Measurements from ENCODE around the gene ICE2. TPM values are rescaled to one million over a fixed set of nuclear protein-coding genes. Genes with fewer than 3 reads are reported as not detected.

The ICE2 gene
- total and polyA plus RNA-seq, 2 of the 4 experiments (the other 2 are of a cell fraction) = 14.7 to 21.1 TPM

DNA sequence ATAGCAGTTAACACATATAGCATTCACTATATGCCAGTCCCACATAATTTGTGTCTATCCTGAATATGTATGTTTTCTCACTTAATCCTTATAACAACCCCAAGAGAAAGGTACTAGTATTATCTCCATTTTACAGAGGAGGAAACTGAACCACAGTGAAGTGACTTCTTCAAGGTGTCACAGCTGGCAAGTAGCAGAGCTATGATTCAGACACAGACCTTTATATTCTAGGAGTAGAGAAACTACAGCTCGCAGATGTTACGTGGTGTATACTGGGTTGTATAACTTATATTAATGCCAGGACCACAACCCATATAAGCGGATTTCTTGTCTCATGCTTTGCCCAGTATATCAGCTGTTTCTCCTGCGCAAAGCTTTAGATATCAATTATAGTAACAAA, 29.5 kb upstream of the ICE2 start:
- Histone ChIP-seq H4K8ac (ENCODE audit: low read depth in 2 of 2, low read length in 2 of 2) (no peak overlapping the region), H2BK20ac (ENCODE audit: low read depth, low read length) (no peak overlapping the region), H3K18ac (ENCODE audit: low read depth, low read length) (no peak overlapping the region), H2AFZ (replicated peaks; ENCODE audit: low read length, poor library complexity) (no peak overlapping the region), H2AK9ac (replicated peaks; ENCODE audit: low read depth, low read length, poor library complexity) (no peak overlapping the region), H4K5ac (ENCODE audit: low read depth, low read length) (no peak overlapping the region), H3K4ac (ENCODE audit: low read depth, low read length) (no peak overlapping the region), H4K91ac (ENCODE audit: insufficient read depth, low read depth, low read length) (no peak overlapping the region), H3K56ac (ENCODE audit: extremely low read depth, insufficient read depth, low read length) (no peak overlapping the region), H3K27me3 (ENCODE audit: control insufficient read depth, insufficient read depth, low read length) (no peaks in the 10 kb centered on the region), H3K4me3 (ENCODE audit: insufficient read depth, low read depth, low read length) (no peak overlapping the region), H2BK15ac (ENCODE audit: low read depth, low read length) (no peak overlapping the region), H3K4me1 (ENCODE audit: control insufficient read depth, insufficient read depth, low read length) (no peaks in the 10 kb centered on the region), H3K9me3 (ENCODE audit: control insufficient read depth, insufficient read depth, low read length) (no peaks in the 10 kb centered on the region), H3K4me2 (ENCODE audit: low read depth, low read length) (no peak overlapping the region), H3K36me3 (ENCODE audit: control insufficient read depth, insufficient read depth, low read length) (peaks cover 18% of the 10 kb centered on the region), H3K14ac (replicated peaks; ENCODE audit: low read depth, low read length) (no peak overlapping the region), H4K20me1 (ENCODE audit: insufficient read depth, low read length) (no peaks in the 10 kb centered on the region), H3K9ac (ENCODE audit: low read depth, low read length) (no peak overlapping the region), H3K23ac (ENCODE audit: low read depth, low read length) (no peak overlapping the region), H2AK5ac (ENCODE audit: low read depth, low read length) (no peak overlapping the region), H2BK5ac (ENCODE audit: low read depth, low read length, poor library complexity, severe bottlenecking) (no peak overlapping the region), H3K9me1 (ENCODE audit: insufficient read depth, low read length) (no peaks in the 10 kb centered on the region), H3K79me1 (ENCODE audit: low read depth in 1 of 2, low read length in 2 of 2) (no peaks in the 10 kb centered on the region; a peak in 1 of 4 replicates), H3K27ac (ENCODE audit: insufficient read depth, low read length) (no peak overlapping the region), H2BK120ac (ENCODE audit: low read depth, low read length) (no peak overlapping the region)
- ATAC-seq (ENCODE audit: low read depth) (no peak), DNase-seq (no peak)
- ChIA-PET POLR2A (ENCODE audit: unreplicated experiment) (no interaction called here), CTCF (interaction anchor here (1.0 to 1.9 kb wide), 3 partner anchors 13 to 18 kb away, joined by 3 to 14 read pairs (median 3); no protein-coding TSS in a partner anchor)
- intact Hi-C loops (cut with micrococcal nuclease) (loop anchor here (1.0 to 2.0 kb wide), 3 partner anchors 76 to 1326 kb away; no protein-coding TSS in a partner anchor), in situ Hi-C loops (cut with MboI; ENCODE audit: low sequenced_read_pairs) (loop anchor here (25.0 kb wide), 1 partner anchor 1329 kb away; no protein-coding TSS in a partner anchor), dilution Hi-C loops (cut with HindIII; ENCODE audit: low sequenced_read_pairs, unreplicated experiment) (no loop called here)
- no TSS peak for BruUV-seq (replicated peaks)
- TF ChIP-seq BHLHE40 (IDR thresholded peaks at IDR 0.05; ENCODE audit: low read depth, low read length) = no peak
- TF ChIP-seq CHD1 (IDR thresholded peaks at IDR 0.05; ENCODE audit: low read depth, low read length) = no peak
- TF ChIP-seq MAFK (IDR thresholded peaks at IDR 0.05; ENCODE audit: low read depth, low read length) = no peak
- no peak for TF ChIP-seq POLR2A (IDR thresholded peaks at IDR 0.05; ENCODE audit: low read depth, low read length)
- TF ChIP-seq, protein P1, sequence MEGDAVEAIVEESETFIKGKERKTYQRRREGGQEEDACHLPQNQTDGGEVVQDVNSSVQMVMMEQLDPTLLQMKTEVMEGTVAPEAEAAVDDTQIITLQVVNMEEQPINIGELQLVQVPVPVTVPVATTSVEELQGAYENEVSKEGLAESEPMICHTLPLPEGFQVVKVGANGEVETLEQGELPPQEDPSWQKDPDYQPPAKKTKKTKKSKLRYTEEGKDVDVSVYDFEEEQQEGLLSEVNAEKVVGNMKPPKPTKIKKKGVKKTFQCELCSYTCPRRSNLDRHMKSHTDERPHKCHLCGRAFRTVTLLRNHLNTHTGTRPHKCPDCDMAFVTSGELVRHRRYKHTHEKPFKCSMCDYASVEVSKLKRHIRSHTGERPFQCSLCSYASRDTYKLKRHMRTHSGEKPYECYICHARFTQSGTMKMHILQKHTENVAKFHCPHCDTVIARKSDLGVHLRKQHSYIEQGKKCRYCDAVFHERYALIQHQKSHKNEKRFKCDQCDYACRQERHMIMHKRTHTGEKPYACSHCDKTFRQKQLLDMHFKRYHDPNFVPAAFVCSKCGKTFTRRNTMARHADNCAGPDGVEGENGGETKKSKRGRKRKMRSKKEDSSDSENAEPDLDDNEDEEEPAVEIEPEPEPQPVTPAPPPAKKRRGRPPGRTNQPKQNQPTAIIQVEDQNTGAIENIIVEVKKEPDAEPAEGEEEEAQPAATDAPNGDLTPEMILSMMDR (conservative IDR thresholded peaks at IDR 0.05; ENCODE audit: low read depth, low read length) = no peak
- no peak for TF ChIP-seq MXI1 (IDR thresholded peaks at IDR 0.05; ENCODE audit: borderline replicate concordance, low read depth, low read length)
- no CpG with 5 or more reads among the region's 4 CpGs for WGBS, 2 experiments (ENCODE audit: extremely low coverage in 2 of 2, insufficient read length in 1 of 2)

All from IMR-90 (cell line).